A673 (cell line): ENCODE results near the gene TH. TPM values are rescaled to one million over a fixed set of nuclear protein-coding genes. Genes with fewer than 3 reads are reported as not detected.

Experiments used
- BruUV-seq: library from RNA; stranded (reverse); fragments of 400-500 nt; replicated peaks from 2 replicates; lab custom pipeline; 2021; lab: Mats Ljungman, UMichigan
- CTCF ChIA-PET: fragments of 300-600 bp; sonication (Branson Sonifier 250); formaldehyde crosslinking; loops from one replicate; lab custom pipeline; 2022; ENCODE audit warnings: antibody characterized with exemption; lab: Charles Lee
- POLR2A ChIA-PET: fragments of 300-600 bp; sonication (Branson Sonifier 250); formaldehyde crosslinking; loops from one replicate; lab custom pipeline; 2022; ENCODE audit warnings: antibody characterized with exemption; ENCODE audit not compliant: low non-redundant PET; lab: Charles Lee
- DNase-seq: peaks from one replicate; pipeline ENCODE4 v3.0.0-alpha.2; 2015; ENCODE audit warnings: low spot score
- H3K27ac ChIP-seq: fragments of 200-600 bp; sonication (generic); 2 replicates; pipeline ENCODE4 v1.5.1; 2016; ENCODE audit warnings: mixed run types, low read depth, mild to moderate bottlenecking, mixed read lengths, antibody characterized with exemption, low read length; ENCODE audit not compliant: poor library complexity, severe bottlenecking
- H3K27me3 ChIP-seq: fragments of 200-600 bp; sonication (generic); replicated peaks from 2 replicates; pipeline ENCODE4 v1.6.1; 2017; ENCODE audit warnings: mixed run types, low read depth, mild to moderate bottlenecking, mixed read lengths, antibody characterized with exemption, low read length; ENCODE audit not compliant: insufficient read depth, poor library complexity
- H3K36me3 ChIP-seq: fragments of 200-600 bp; sonication (generic); 2 replicates; pipeline ENCODE4 v1.6.1; 2016; ENCODE audit warnings: mixed run types, mild to moderate bottlenecking, mixed read lengths, antibody characterized with exemption, low read length; ENCODE audit not compliant: insufficient read depth, poor library complexity, severe bottlenecking
- H3K4me1 ChIP-seq: fragments of 200-600 bp; sonication (generic); 2 replicates; pipeline ENCODE4 v1.6.1; 2017; ENCODE audit warnings: mixed run types, mild to moderate bottlenecking, mixed read lengths, antibody characterized with exemption, low read length; ENCODE audit not compliant: insufficient read depth, poor library complexity, severe bottlenecking
- H3K4me3 ChIP-seq: fragments of 200-600 bp; sonication (generic); 2 replicates; pipeline ENCODE4 v1.5.1; 2016; ENCODE audit warnings: low read depth, mixed run types, mild to moderate bottlenecking, mixed read lengths, low read length; ENCODE audit not compliant: poor library complexity, severe bottlenecking
- H3K9me3 ChIP-seq: fragments of 200-600 bp; sonication (generic); 2 replicates; pipeline ENCODE4 v1.6.1; 2016; ENCODE audit warnings: mixed run types, low read depth, mild to moderate bottlenecking, mixed read lengths, antibody characterized with exemption, low read length; ENCODE audit not compliant: poor library complexity, severe bottlenecking
- CTCF ChIP-seq: fragments of 300-800, 200-600 bp; sonication (generic); conservative IDR thresholded peaks from 2 replicates; pipeline ENCODE4 v1.5.1; 2017; ENCODE audit warnings: low read depth, mild to moderate bottlenecking, antibody characterized with exemption, low read length, moderate library complexity, mixed read lengths
- EZH2 ChIP-seq: fragments of 200-600 bp; sonication (generic); IDR thresholded peaks from 2 replicates; pipeline ENCODE4 v1.6.1; 2017; ENCODE audit warnings: borderline replicate concordance, low read depth, mild to moderate bottlenecking, mixed read lengths, antibody characterized with exemption, low read length; ENCODE audit not compliant: poor library complexity, severe bottlenecking
- intact Hi-C: fragments of 100-400 bp; cut with micrococcal nuclease; formaldehyde crosslinking; loops from one replicate; pipeline ENCODE4 v1.10.0; 2022; ENCODE audit not compliant: unreplicated experiment
- total RNA-seq: library from RNA; stranded (reverse); gene quantifications from 2 replicates; pipeline ENCODE4 v1.2.3, GENCODE V29; 2021

The TH gene
- total RNA-seq, 1 experiment from 2014 or later, result not detected

- no peak for DNase-seq
- Histone ChIP-seq H3K27me3 (no peaks in the 10 kb centered on the region), H3K4me1 (no peaks in the 10 kb centered on the region), H3K27ac (no peak overlapping the region), H3K4me3 (no peak overlapping the region), H3K36me3 (no peaks in the 10 kb centered on the region), H3K9me3 (no peaks in the 10 kb centered on the region)
- intact Hi-C loops, result no loop called here
- TF ChIP-seq EZH2 (no peak), CTCF (no peak)
- ChIA-PET CTCF (no interaction called here), POLR2A (interaction anchor here (0.6 kb wide), 1 partner anchor 683 kb away, joined by 3 read pairs; no protein-coding TSS in a partner anchor)
- no TSS peak for BruUV-seq
These were observed 3.2 kb downstream of the TH start for GRCh38 chr11:2168286-2169004.

GRCh38 chr11:2167141-2168045 is 4.2 kb downstream of the TH start:
- H3K27ac ChIP-seq, result no peak overlapping the region
- H3K36me3 ChIP-seq, result no peaks in the 10 kb centered on the region
- no peaks in the 10 kb centered on the region for H3K9me3 ChIP-seq
- TF ChIP-seq CTCF, result no peak
- no peak for TF ChIP-seq EZH2
- CTCF ChIA-PET, result interaction anchor here (1.6 kb wide), 1 partner anchor 254 kb away, joined by 4 read pairs; no protein-coding TSS in a partner anchor
- no TSS peak for BruUV-seq
- H3K4me3 ChIP-seq, result no peak overlapping the region
- POLR2A ChIA-PET, result no interaction called here
- DNase-seq, result no peak
- no peaks in the 10 kb centered on the region for H3K27me3 ChIP-seq
- H3K4me1 ChIP-seq, result no peaks in the 10 kb centered on the region
- intact Hi-C loops, result no loop called here

- no peaks in the 10 kb centered on the region for H3K9me3 ChIP-seq
- no TSS peak for BruUV-seq
- no peaks in the 10 kb centered on the region for H3K4me1 ChIP-seq
- H3K27ac ChIP-seq, result no peak overlapping the region
- peak; percentile 61 for TF ChIP-seq CTCF
- no peak for TF ChIP-seq EZH2
- H3K4me3 ChIP-seq, result no peak overlapping the region
- ChIA-PET POLR2A (no interaction called here), CTCF (interaction anchor here (1.6 kb wide), 1 partner anchor 255 kb away, joined by 4 read pairs; no protein-coding TSS in a partner anchor)
- no peaks in the 10 kb centered on the region for H3K36me3 ChIP-seq
- H3K27me3 ChIP-seq, result no peaks in the 10 kb centered on the region
- intact Hi-C loops, result loop anchor here (1.0 kb wide), 1 partner anchor 253 kb away; no protein-coding TSS in a partner anchor
- peak; percentile 35 for DNase-seq
These were observed 5.3 kb downstream of the TH start for GRCh38 chr11:2166091-2166851.
